HUES48 (cell line): Measurements from ENCODE around the gene CCDC40.

Experiments used
- H3K27ac ChIP-seq: one replicate; pipeline ENCODE4 v1.7.0; 2013; ENCODE audit warnings: low read depth, low read length, inconsistent platforms
- H3K27me3 ChIP-seq: 2 replicates; pipeline ENCODE4 v1.6.1; 2013; ENCODE audit warnings: mild to moderate bottlenecking, low read length; ENCODE audit not compliant: control insufficient read depth, insufficient read depth
- H3K36me3 ChIP-seq: 2 replicates; pipeline ENCODE4 v1.6.1; 2013; ENCODE audit warnings: low read length; ENCODE audit not compliant: control insufficient read depth, insufficient read depth
- H3K4me1 ChIP-seq: 2 replicates; pipeline ENCODE4 v1.6.1; 2013; ENCODE audit warnings: mild to moderate bottlenecking, low read length; ENCODE audit not compliant: control insufficient read depth, insufficient read depth
- H3K4me3 ChIP-seq: 2 replicates; pipeline ENCODE4 v1.5.1; 2013; ENCODE audit warnings: mild to moderate bottlenecking, low read depth, low read length
- H3K9ac ChIP-seq: 2 replicates; pipeline ENCODE4 v1.6.1; 2013; ENCODE audit warnings: mild to moderate bottlenecking, low read depth, low read length, moderate library complexity
- H3K9me3 ChIP-seq: 2 replicates; pipeline ENCODE4 v1.6.1; 2013; ENCODE audit warnings: low read length; ENCODE audit not compliant: control insufficient read depth, insufficient read depth

CCDC40 gene

DNA sequence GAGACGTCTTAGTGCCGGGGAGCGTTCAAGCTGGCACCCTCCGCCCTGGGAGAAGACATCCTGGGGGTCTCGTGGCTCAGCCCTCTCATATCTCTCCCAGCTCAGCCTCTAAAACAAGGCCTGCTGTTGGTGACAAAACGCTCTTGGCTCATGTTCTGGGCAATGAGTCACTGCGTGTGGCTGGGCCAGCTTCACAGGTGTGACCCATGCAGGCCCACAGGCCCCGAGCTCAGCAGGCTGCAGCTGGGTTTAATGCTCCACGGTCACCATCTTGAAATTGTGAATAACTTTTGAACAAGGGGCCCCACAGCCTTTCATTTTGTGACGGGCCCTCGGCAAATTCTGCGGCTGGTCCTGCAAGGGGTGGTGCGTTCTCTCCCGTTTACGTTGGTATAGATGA is 87.3 kb downstream of the CCDC40 start:
- H3K9ac ChIP-seq: 0 out of 2 replicates have a peak overlapping the region, but pooled peaks have one; percentile 5
- H3K4me3 ChIP-seq: 0 out of 2 replicates have a peak overlapping the region, but pooled peaks have one; percentile 3
- H3K27ac ChIP-seq: peak overlapping the region; percentile 74

GRCh38 chr17:80124351-80124981 is 88.0 kb downstream of the CCDC40 start:
- H3K4me3 ChIP-seq: 0 out of 2 replicates have a peak overlapping the region, but pooled peaks have one; percentile 3
- H3K9ac ChIP-seq: peak overlapping the region; percentile 5; the same call in 1 of the 2 replicates

More for the DNA sequence above, 87.3 kb downstream of the CCDC40 start:
- Histone ChIP-seq H3K27me3 (no peaks in the 10 kb centered on the region), H3K9me3 (no peaks in the 10 kb centered on the region), H3K36me3 (no peaks in the 10 kb centered on the region; the same call in 1 of the 2 replicates), H3K4me1 (peaks cover 15% of the 10 kb centered on the region)

GRCh38 chr17:80125656-80126448 is 89.4 kb downstream of the CCDC40 start:
- Histone ChIP-seq H3K9me3 (no peaks in the 10 kb centered on the region), H3K9ac (no peak overlapping the region), H3K27ac (no peak overlapping the region), H3K4me1 (peaks cover 17% of the 10 kb centered on the region), H3K36me3 (no peaks in the 10 kb centered on the region), H3K27me3 (no peaks in the 10 kb centered on the region), H3K4me3 (no peak overlapping the region)

More at GRCh38 chr17:80124351-80124981, 88.0 kb downstream of the CCDC40 start:
- Histone ChIP-seq H3K27me3 (no peaks in the 10 kb centered on the region), H3K9me3 (no peaks in the 10 kb centered on the region), H3K36me3 (no peaks in the 10 kb centered on the region), H3K4me1 (peaks cover 17% of the 10 kb centered on the region), H3K27ac (peak overlapping the region; percentile 74)

GRCh38 chr17:80126449-80126715 is 89.9 kb downstream of the CCDC40 start:
- H3K36me3 ChIP-seq: no peaks in the 10 kb centered on the region
- H3K9me3 ChIP-seq: no peaks in the 10 kb centered on the region
- no peak overlapping the region for H3K4me3 ChIP-seq
- H3K9ac ChIP-seq: no peak overlapping the region
- H3K4me1 ChIP-seq: peaks cover 17% of the 10 kb centered on the region
- no peak overlapping the region for H3K27ac ChIP-seq
- no peaks in the 10 kb centered on the region for H3K27me3 ChIP-seq

GRCh38 chr17:80129006-80129565 is 92.6 kb downstream of the CCDC40 start:
- Histone ChIP-seq H3K27ac (no peak overlapping the region), H3K4me3 (no peak overlapping the region), H3K4me1 (peaks cover 11% of the 10 kb centered on the region), H3K9ac (no peak overlapping the region), H3K36me3 (peaks cover 18% of the 10 kb centered on the region), H3K9me3 (no peaks in the 10 kb centered on the region), H3K27me3 (no peaks in the 10 kb centered on the region)

DNA sequence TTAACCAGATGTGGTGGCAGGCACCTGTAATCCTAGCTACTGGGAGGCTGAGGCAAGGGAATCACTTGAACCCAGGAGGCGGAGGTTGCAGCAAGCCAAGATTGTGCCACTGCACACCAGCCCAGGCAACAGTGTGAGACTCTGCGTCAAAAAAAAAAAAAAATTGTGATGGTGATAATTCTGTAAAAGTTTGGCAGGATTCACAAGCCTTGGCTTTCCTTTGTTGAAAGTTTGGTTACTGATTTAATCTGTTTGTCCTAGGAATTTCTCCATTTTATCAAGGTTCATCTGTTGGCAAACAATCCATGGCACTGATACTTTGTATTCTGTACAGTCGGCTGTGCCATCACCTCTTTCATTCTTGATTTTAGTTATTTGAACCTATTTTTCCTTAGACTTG is 94.5 kb downstream of the CCDC40 start:
- H3K4me1 ChIP-seq: 0 out of 2 replicates have a peak, but pooled peaks cover 2% of the 10 kb centered on the region
- H3K9ac ChIP-seq: no peak overlapping the region
- H3K27me3 ChIP-seq: no peaks in the 10 kb centered on the region
- H3K36me3 ChIP-seq: peaks cover 37% of the 10 kb centered on the region
- no peaks in the 10 kb centered on the region for H3K9me3 ChIP-seq
- no peak overlapping the region for H3K4me3 ChIP-seq
- no peak overlapping the region for H3K27ac ChIP-seq

- Histone ChIP-seq H3K36me3 (peaks cover 57% of the 10 kb centered on the region), H3K9me3 (no peaks in the 10 kb centered on the region), H3K27me3 (no peaks in the 10 kb centered on the region), H3K9ac (no peak overlapping the region), H3K4me1 (0 out of 2 replicates have a peak, but pooled peaks cover 2% of the 10 kb centered on the region), H3K4me3 (no peak overlapping the region), H3K27ac (no peak overlapping the region)
Measured at GRCh38 chr17:80132906-80133625, 96.6 kb downstream of the CCDC40 start.

GRCh38 chr17:80133626-80133970 is 97.2 kb downstream of the CCDC40 start:
- no peak overlapping the region for H3K9ac ChIP-seq
- peaks cover 63% of the 10 kb centered on the region for H3K36me3 ChIP-seq
- H3K9me3 ChIP-seq: no peaks in the 10 kb centered on the region
- H3K27me3 ChIP-seq: no peaks in the 10 kb centered on the region
- 0 out of 2 replicates have a peak, but pooled peaks cover 2% of the 10 kb centered on the region for H3K4me1 ChIP-seq
- H3K4me3 ChIP-seq: no peak overlapping the region
- H3K27ac ChIP-seq: no peak overlapping the region

- Histone ChIP-seq H3K4me1 (no peaks in the 10 kb centered on the region), H3K27ac (no peak overlapping the region), H3K36me3 (peaks cover 98% of the 10 kb centered on the region), H3K27me3 (no peaks in the 10 kb centered on the region), H3K4me3 (no peak overlapping the region), H3K9me3 (no peaks in the 10 kb centered on the region), H3K9ac (no peak overlapping the region)
Measured at GRCh38 chr17:80137131-80137530, 100.7 kb downstream of the CCDC40 start.

- no peaks in the 10 kb centered on the region for H3K9me3 ChIP-seq
- no peak overlapping the region for H3K27ac ChIP-seq
- H3K4me1 ChIP-seq: no peaks in the 10 kb centered on the region
- H3K36me3 ChIP-seq: peaks cover 100% of the 10 kb centered on the region
- no peak overlapping the region for H3K9ac ChIP-seq
- no peaks in the 10 kb centered on the region for H3K27me3 ChIP-seq
- H3K4me3 ChIP-seq: no peak overlapping the region
Measured at GRCh38 chr17:80138856-80139426, 102.5 kb downstream of the CCDC40 start.
